CD14-positive monocyte (primary cell): ENCODE measurements around the gene AMPH. TPM values are rescaled to one million over a fixed set of nuclear protein-coding genes. Genes with fewer than 3 reads are reported as not detected.

Experiments used
- DNase-seq, 3 donors: peaks; one replicate each; pipeline ENCODE4 v3.0.0-alpha.2; 2011 to 2022
- H2AFZ ChIP-seq: 2 replicates; pipeline ENCODE4 v1.6.0; 2012; ENCODE audit warnings: mild to moderate bottlenecking, low read depth, low read length, inconsistent platforms; ENCODE audit not compliant: insufficient read depth, poor library complexity, severe bottlenecking
- H3K27ac ChIP-seq, 2 donors: 1 replicate in 1 of 2; 2 replicates in 1 of 2; pipeline ENCODE4 v1.5.1; 2012 to 2013; ENCODE audit warnings: low read length in 2 of 2, control low read depth in 1 of 2, inconsistent platforms in 1 of 2, low read depth in 1 of 2, mild to moderate bottlenecking in 1 of 2
- H3K27me3 ChIP-seq, 2 donors: one replicate each; pipeline versions ENCODE4 v1.6.0 to v1.6.1; 2011 to 2013; ENCODE audit warnings: low read length in 2 of 2; ENCODE audit not compliant: control insufficient read depth in 2 of 2, insufficient read depth in 2 of 2
- H3K36me3 ChIP-seq, 2 donors: replicated peaks in 1 of 2; 1 replicate in 1 of 2; 2 replicates in 1 of 2; pipeline versions ENCODE4 v1.5.1 to v1.6.1; 2012 to 2013; ENCODE audit warnings: low read length in 2 of 2, control low read depth in 1 of 2, inconsistent platforms in 1 of 2, mild to moderate bottlenecking in 1 of 2; ENCODE audit not compliant: insufficient read depth in 2 of 2, control insufficient read depth in 1 of 2
- H3K4me1 ChIP-seq, 2 donors: 1 replicate in 1 of 2; 2 replicates in 1 of 2; pipeline versions ENCODE4 v1.5.1 to v1.6.1; 2012 to 2013; ENCODE audit warnings: low read length in 2 of 2, control low read depth in 1 of 2, inconsistent platforms in 1 of 2, mild to moderate bottlenecking in 1 of 2, moderate library complexity in 1 of 2; ENCODE audit not compliant: insufficient read depth in 2 of 2, control insufficient read depth in 1 of 2
- H3K4me2 ChIP-seq: replicated peaks from 2 replicates; pipeline ENCODE3; 2012; ENCODE audit warnings: low read length, moderate library complexity, mild to moderate bottlenecking; ENCODE audit not compliant: poor library complexity, severe bottlenecking; ENCODE audit errors: extremely low read depth
- H3K4me3 ChIP-seq, 3 experiments: fragments of 200-600 bp in 1 of 3; sonication (generic) in 1 of 3; replicated peaks in 1 of 3; 1 replicate in 2 of 3; 2 replicates in 1 of 3; pipeline ENCODE4 v1.5.1; 2011 to 2013; ENCODE audit warnings: low read length in 3 of 3, mild to moderate bottlenecking in 3 of 3, control low read depth in 2 of 3, low read depth in 2 of 3, inconsistent platforms in 1 of 3, moderate library complexity in 1 of 3
- H3K79me2 ChIP-seq: 2 replicates; pipeline ENCODE4 v1.6.0; 2012; ENCODE audit warnings: mild to moderate bottlenecking, control low read depth, inconsistent platforms, low read length, moderate library complexity; ENCODE audit not compliant: insufficient read depth
- H3K9ac ChIP-seq: 2 replicates; pipeline ENCODE4 v1.6.0; 2017; ENCODE audit warnings: low read length, mild to moderate bottlenecking; ENCODE audit not compliant: insufficient read depth, poor library complexity, severe bottlenecking
- H3K9me3 ChIP-seq, 2 donors: replicated peaks in 1 of 2; 1 replicate in 1 of 2; 2 replicates in 1 of 2; pipeline versions ENCODE4 v1.5.1 to v1.6.1; 2012 to 2013; ENCODE audit warnings: low read length in 2 of 2, control low read depth in 1 of 2; ENCODE audit not compliant: control insufficient read depth in 1 of 2, insufficient read depth in 1 of 2
- H4K20me1 ChIP-seq: 2 replicates; pipeline ENCODE4 v1.6.0; 2012; ENCODE audit warnings: mild to moderate bottlenecking, low read length, control low read depth, moderate library complexity; ENCODE audit not compliant: insufficient read depth
- H3K27ac Mint-ChIP-seq, 7 donors: one replicate each; pipeline ENCODE4 v1.8.0; 2020; ENCODE audit warnings: mild to moderate bottlenecking in 7 of 7, mixed read lengths in 7 of 7, moderate library complexity in 6 of 7, inconsistent platforms in 2 of 7
- H3K27me3 Mint-ChIP-seq, 3 donors: one replicate each; pipeline ENCODE4 v1.8.0; 2021 to 2022; ENCODE audit warnings: low read depth in 3 of 3, mild to moderate bottlenecking in 3 of 3, mixed read lengths in 3 of 3, moderate library complexity in 3 of 3, inconsistent platforms in 1 of 3
- H3K36me3 Mint-ChIP-seq, 2 donors: one replicate each; pipeline ENCODE4 v1.8.0; 2020; ENCODE audit warnings: mixed read lengths in 2 of 2, inconsistent platforms in 1 of 2, mild to moderate bottlenecking in 1 of 2
- H3K4me1 Mint-ChIP-seq: one replicate; pipeline ENCODE4 v1.8.0; 2020; ENCODE audit warnings: mild to moderate bottlenecking, mixed read lengths
- H3K4me3 Mint-ChIP-seq, 2 donors: one replicate each; pipeline ENCODE4 v1.8.0; 2020; ENCODE audit warnings: mild to moderate bottlenecking in 2 of 2, mixed read lengths in 2 of 2, moderate library complexity in 1 of 2
- H3K9me3 Mint-ChIP-seq, 7 donors: one replicate each; pipeline ENCODE4 v1.8.0; 2020 to 2022; ENCODE audit warnings: mixed read lengths in 7 of 7, mild to moderate bottlenecking in 6 of 7, moderate library complexity in 6 of 7, inconsistent platforms in 2 of 7
- WGBS: methylation state at CpG from one replicate; pipeline ENCODE4 v1.1.5; 2013; ENCODE audit warnings: missing lambda C conversion rate; ENCODE audit not compliant: insufficient coverage; 5-methylcytosine and 5-hydroxymethylcytosine counted together
- intact Hi-C, 2 donors: fragments of 100-400 bp; cut with micrococcal nuclease; formaldehyde crosslinking; loops; one replicate each; pipeline versions ENCODE4 v1.15.0 to v1.15.1; 2023
- polyA plus RNA-seq, 3 donors: library from polyadenylated mRNA; depleted of rRNA in 1 of 3; unstranded in 2 of 3; stranded (reverse) in 1 of 3; fragments of 300-500 nt in 2 of 3; fragments of >200 nt in 1 of 3; fragmentation: Illumina TruSeq in 2 of 3; gene quantifications; 1 replicate in 2 of 3; 2 replicates in 1 of 3; pipeline ENCODE4 v1.2.3, GENCODE V29; 2012 to 2021
- TF ChIP-seq, protein P1 (sequence below): fragments of 200-600 bp; IDR thresholded peaks from one replicate; pipeline ENCODE4 v1.8.0; 2022; ENCODE audit warnings: antibody characterized with exemption, mild to moderate bottlenecking

The AMPH gene
- polyA plus RNA-seq, 3 donors, result 0.61 to 0.96 (median 0.67) TPM

DNA sequence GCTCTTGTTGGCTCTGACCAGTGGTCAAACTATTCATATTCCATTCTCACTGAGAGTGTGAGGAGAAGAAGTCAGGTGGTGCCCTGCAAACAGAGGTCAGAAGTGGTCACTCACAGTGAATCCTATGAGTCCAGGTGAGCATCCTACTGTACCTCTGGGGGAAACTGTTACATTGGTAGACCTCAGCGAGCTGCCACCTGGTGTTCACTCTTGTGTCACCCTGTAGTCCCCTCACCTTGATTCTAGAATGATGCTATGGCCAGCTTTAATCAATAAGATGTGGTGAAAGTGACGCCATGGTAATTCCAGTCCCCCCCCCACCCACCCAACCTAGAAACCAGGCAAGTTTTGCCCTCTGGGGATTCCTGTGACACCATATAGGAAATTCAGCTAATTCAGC is 1.2 kb upstream of the AMPH start:
- WGBS, result no CpG with 5 or more reads among the region's 2 CpGs
- H4K20me1 ChIP-seq, result no peaks in the 10 kb centered on the region
- Mint-ChIP-seq H3K36me3 (peaks cover 0 to 6% of the 10 kb centered on the region in 2 donors), H3K27me3 (peaks cover 46 to 58% (median 57%) of the 10 kb centered on the region in 3 donors), H3K4me3 (peak overlapping the region in 1 of 2 donors; percentile 55), H3K27ac (no peak overlapping the region), H3K9me3 (peaks cover 0 to 14% (median 6%) of the 10 kb centered on the region in 7 donors), H3K4me1 (peaks cover 14% of the 10 kb centered on the region)
- H3K4me3 ChIP-seq, result no peak overlapping the region
- no peak overlapping the region for H3K4me2 ChIP-seq
- H3K9ac ChIP-seq, result no peak overlapping the region
- DNase-seq, result no peak
- H3K79me2 ChIP-seq, result no peaks in the 10 kb centered on the region
- peaks cover 55 to 56% of the 10 kb centered on the region in 2 donors for H3K27me3 ChIP-seq
- H3K4me1 ChIP-seq, result peaks cover 3 to 15% of the 10 kb centered on the region in 2 donors
- H3K36me3 ChIP-seq, result no peaks in the 10 kb centered on the region
- TF ChIP-seq, protein P1, sequence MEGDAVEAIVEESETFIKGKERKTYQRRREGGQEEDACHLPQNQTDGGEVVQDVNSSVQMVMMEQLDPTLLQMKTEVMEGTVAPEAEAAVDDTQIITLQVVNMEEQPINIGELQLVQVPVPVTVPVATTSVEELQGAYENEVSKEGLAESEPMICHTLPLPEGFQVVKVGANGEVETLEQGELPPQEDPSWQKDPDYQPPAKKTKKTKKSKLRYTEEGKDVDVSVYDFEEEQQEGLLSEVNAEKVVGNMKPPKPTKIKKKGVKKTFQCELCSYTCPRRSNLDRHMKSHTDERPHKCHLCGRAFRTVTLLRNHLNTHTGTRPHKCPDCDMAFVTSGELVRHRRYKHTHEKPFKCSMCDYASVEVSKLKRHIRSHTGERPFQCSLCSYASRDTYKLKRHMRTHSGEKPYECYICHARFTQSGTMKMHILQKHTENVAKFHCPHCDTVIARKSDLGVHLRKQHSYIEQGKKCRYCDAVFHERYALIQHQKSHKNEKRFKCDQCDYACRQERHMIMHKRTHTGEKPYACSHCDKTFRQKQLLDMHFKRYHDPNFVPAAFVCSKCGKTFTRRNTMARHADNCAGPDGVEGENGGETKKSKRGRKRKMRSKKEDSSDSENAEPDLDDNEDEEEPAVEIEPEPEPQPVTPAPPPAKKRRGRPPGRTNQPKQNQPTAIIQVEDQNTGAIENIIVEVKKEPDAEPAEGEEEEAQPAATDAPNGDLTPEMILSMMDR, result no peak
- H2AFZ ChIP-seq, result no peak overlapping the region
- intact Hi-C loops, result no loop called here
- H3K9me3 ChIP-seq, result peaks cover 0 to 7% of the 10 kb centered on the region in 2 donors
- no peak overlapping the region for H3K27ac ChIP-seq

- no peak overlapping the region for H3K9ac ChIP-seq
- peaks cover 0 to 6% of the 10 kb centered on the region in 2 donors for H3K36me3 Mint-ChIP-seq
- no peak overlapping the region for H3K27ac Mint-ChIP-seq
- no peak for DNase-seq
- peaks cover 47 to 70% (median 57%) of the 10 kb centered on the region in 3 donors for H3K27me3 Mint-ChIP-seq
- H3K79me2 ChIP-seq, result no peaks in the 10 kb centered on the region
- H3K36me3 ChIP-seq, result no peaks in the 10 kb centered on the region
- WGBS, result 79% methylated on average over 4 of the region's 12 CpGs
- peaks cover 14% of the 10 kb centered on the region for H3K4me1 Mint-ChIP-seq
- no peak overlapping the region for H3K27ac ChIP-seq
- TF ChIP-seq, protein P1, result no peak
- H3K4me3 ChIP-seq, result peak overlapping the region in 1 of 3 experiments; percentile 74
- H3K4me3 Mint-ChIP-seq, result peak overlapping the region; percentile 14 to 85
- no peak overlapping the region for H2AFZ ChIP-seq
- peaks cover 56 to 59% of the 10 kb centered on the region in 2 donors for H3K27me3 ChIP-seq
- H3K4me1 ChIP-seq, result peaks cover 3 to 15% of the 10 kb centered on the region in 2 donors
- no peaks in the 10 kb centered on the region for H4K20me1 ChIP-seq
- peaks cover 0 to 14% of the 10 kb centered on the region in 2 donors for H3K9me3 ChIP-seq
- H3K4me2 ChIP-seq, result peak overlapping the region; percentile 79
- intact Hi-C loops, result no loop called here
- peaks cover 5 to 21% (median 14%) of the 10 kb centered on the region in 7 donors for H3K9me3 Mint-ChIP-seq
Measured at GRCh38 chr7:38629651-38630510, 1.3 kb downstream of the AMPH start.
